Measurements from ENCODE around the gene BCAP31.

DNA sequence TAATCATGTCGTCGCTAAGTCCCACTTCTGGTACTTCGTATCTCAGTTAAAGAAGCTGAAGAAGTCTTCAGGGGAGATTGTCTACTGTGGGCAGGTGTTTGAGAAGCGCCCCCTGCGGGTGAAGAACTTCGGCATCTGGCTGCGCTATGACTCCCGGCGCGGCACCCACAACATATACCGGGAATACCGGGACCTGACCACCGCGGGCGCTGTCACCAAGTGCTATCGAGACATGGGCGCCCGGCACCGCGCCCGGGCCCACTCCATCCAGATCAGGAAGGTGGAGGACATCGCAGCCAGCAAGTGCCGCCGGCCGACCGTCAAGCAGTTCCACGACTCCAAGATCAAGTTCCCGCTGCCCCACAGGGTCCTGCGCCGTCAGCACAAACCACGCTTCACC lies 61.9 kb downstream of the BCAP31 start:
- TF ChIP-seq, protein P1, sequence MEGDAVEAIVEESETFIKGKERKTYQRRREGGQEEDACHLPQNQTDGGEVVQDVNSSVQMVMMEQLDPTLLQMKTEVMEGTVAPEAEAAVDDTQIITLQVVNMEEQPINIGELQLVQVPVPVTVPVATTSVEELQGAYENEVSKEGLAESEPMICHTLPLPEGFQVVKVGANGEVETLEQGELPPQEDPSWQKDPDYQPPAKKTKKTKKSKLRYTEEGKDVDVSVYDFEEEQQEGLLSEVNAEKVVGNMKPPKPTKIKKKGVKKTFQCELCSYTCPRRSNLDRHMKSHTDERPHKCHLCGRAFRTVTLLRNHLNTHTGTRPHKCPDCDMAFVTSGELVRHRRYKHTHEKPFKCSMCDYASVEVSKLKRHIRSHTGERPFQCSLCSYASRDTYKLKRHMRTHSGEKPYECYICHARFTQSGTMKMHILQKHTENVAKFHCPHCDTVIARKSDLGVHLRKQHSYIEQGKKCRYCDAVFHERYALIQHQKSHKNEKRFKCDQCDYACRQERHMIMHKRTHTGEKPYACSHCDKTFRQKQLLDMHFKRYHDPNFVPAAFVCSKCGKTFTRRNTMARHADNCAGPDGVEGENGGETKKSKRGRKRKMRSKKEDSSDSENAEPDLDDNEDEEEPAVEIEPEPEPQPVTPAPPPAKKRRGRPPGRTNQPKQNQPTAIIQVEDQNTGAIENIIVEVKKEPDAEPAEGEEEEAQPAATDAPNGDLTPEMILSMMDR (IDR thresholded peaks at IDR 0.05) = peak in 3 of 6 experiments; percentile 9 to 33 (median 23)
- no peak for TF ChIP-seq POLR2A (IDR thresholded peaks at IDR 0.05)

Data from adrenal gland (tissue), 5 donors.